NCI-H1417 (cell line): ENCODE results near the gene SLF2.
"Not testable (repeated sequence)": the region's sequence is repeated elsewhere in the genome, so short reads cannot be mapped to it uniquely, and the experiment has no call there.

Source experiments
- DNase-seq, 3 experiments: peaks; one replicate each; lab custom pipeline; 2025; lab: John Stamatoyannopoulos, UW

The SLF2 gene

GRCh38 chr10:100960251-100960650 is 47.5 kb downstream of the SLF2 start:
- DNase-seq: no peak

- DNase-seq: no peak
Measured at GRCh38 chr10:100962351-100963080, 49.8 kb downstream of the SLF2 start.

GRCh38 chr10:100963826-100964225 is 51.1 kb downstream of the SLF2 start:
- no peak for DNase-seq

- no peak for DNase-seq
Measured at GRCh38 chr10:100965820-100966219, 53.1 kb downstream of the SLF2 start.

GRCh38 chr10:100966887-100967286 is 54.1 kb downstream of the SLF2 start:
- no peak for DNase-seq

- no peak for DNase-seq
Measured at GRCh38 chr10:100967332-100967731, 54.6 kb downstream of the SLF2 start.

- peak in 1 of 3 experiments; percentile 4 for DNase-seq
Measured at GRCh38 chr10:100968062-100968736, 55.4 kb downstream of the SLF2 start.

- DNase-seq: no peak
Measured at GRCh38 chr10:100968863-100969186, 56.1 kb downstream of the SLF2 start.

GRCh38 chr10:100969187-100970075 is 56.7 kb downstream of the SLF2 start, which contains the start of gene SEMA4G:
Gene SEMA4G (plus strand): TSS chr10:100969504. CDS start chr10:100972913, 3,409 bp downstream.
- peak; percentile 7 to 63 (median 50) for DNase-seq

- DNase-seq: peak in 1 of 3 experiments; percentile 14
Measured at GRCh38 chr10:100970076-100970913, 57.5 kb downstream of the SLF2 start.

GRCh38 chr10:100970914-100971811 is 58.4 kb downstream of the SLF2 start:
- no peak for DNase-seq

- no peak for DNase-seq
Measured at GRCh38 chr10:100972115-100972903, 59.5 kb downstream of the SLF2 start.

GRCh38 chr10:100972904-100973535 is 60.3 kb downstream of the SLF2 start:
- no peak for DNase-seq

- not testable (repeated sequence) for DNase-seq
Measured at GRCh38 chr10:100975397-100975796, 62.6 kb downstream of the SLF2 start.

- DNase-seq: no peak
Measured at GRCh38 chr10:100976906-100977305, 64.1 kb downstream of the SLF2 start.

GRCh38 chr10:100977436-100977835 is 64.7 kb downstream of the SLF2 start:
- DNase-seq: no peak

- no peak for DNase-seq
Measured at GRCh38 chr10:100978121-100978900, 65.5 kb downstream of the SLF2 start.

GRCh38 chr10:100978901-100979195 is 66.1 kb downstream of the SLF2 start:
- no peak for DNase-seq
